PFSK-1 (cell line): ENCODE data around the gene APRT.

Experiments
- FOXP2 ChIP-seq: optimal IDR thresholded peaks from 2 replicates; pipeline ENCODE3; 2011; ENCODE audit warnings: borderline replicate concordance, control low read depth, inconsistent platforms; ENCODE audit not compliant: insufficient read depth; ENCODE audit errors: extremely low read length, extremely low read depth
- POLR2AphosphoS5 ChIP-seq: IDR thresholded peaks from 2 replicates; pipeline ENCODE4 v1.6.1; 2012; ENCODE audit warnings: low read depth, mild to moderate bottlenecking, control low read depth, low read length, moderate library complexity
- SIN3A ChIP-seq: IDR thresholded peaks from 2 replicates; pipeline ENCODE4 v1.6.1; 2012; ENCODE audit warnings: mild to moderate bottlenecking, low read length, moderate library complexity, borderline replicate concordance; ENCODE audit not compliant: insufficient read depth
- TAF1 ChIP-seq: IDR thresholded peaks from 2 replicates; pipeline ENCODE4 v1.6.1; 2012; ENCODE audit warnings: low read length, control low read depth, borderline replicate concordance; ENCODE audit not compliant: insufficient read depth
- TF ChIP-seq, protein P1 (sequence below), 2 experiments: IDR thresholded peaks; 2 replicates each; pipeline versions ENCODE4 v1.6.1 to v1.8.0; 2011 to 2012; ENCODE audit warnings: low read depth in 2 of 2, low read length in 2 of 2, control low read depth in 1 of 2, inconsistent platforms in 1 of 2, mild to moderate bottlenecking in 1 of 2, moderate library complexity in 1 of 2; ENCODE audit not compliant: insufficient read depth in 1 of 2

APRT gene

GRCh38 chr16:88816736-88817535 is 5.2 kb upstream of the APRT start:
- TF ChIP-seq POLR2AphosphoS5, result no peak
- TF ChIP-seq SIN3A, result no peak
- TF ChIP-seq FOXP2, result no peak
- TF ChIP-seq, protein P1, sequence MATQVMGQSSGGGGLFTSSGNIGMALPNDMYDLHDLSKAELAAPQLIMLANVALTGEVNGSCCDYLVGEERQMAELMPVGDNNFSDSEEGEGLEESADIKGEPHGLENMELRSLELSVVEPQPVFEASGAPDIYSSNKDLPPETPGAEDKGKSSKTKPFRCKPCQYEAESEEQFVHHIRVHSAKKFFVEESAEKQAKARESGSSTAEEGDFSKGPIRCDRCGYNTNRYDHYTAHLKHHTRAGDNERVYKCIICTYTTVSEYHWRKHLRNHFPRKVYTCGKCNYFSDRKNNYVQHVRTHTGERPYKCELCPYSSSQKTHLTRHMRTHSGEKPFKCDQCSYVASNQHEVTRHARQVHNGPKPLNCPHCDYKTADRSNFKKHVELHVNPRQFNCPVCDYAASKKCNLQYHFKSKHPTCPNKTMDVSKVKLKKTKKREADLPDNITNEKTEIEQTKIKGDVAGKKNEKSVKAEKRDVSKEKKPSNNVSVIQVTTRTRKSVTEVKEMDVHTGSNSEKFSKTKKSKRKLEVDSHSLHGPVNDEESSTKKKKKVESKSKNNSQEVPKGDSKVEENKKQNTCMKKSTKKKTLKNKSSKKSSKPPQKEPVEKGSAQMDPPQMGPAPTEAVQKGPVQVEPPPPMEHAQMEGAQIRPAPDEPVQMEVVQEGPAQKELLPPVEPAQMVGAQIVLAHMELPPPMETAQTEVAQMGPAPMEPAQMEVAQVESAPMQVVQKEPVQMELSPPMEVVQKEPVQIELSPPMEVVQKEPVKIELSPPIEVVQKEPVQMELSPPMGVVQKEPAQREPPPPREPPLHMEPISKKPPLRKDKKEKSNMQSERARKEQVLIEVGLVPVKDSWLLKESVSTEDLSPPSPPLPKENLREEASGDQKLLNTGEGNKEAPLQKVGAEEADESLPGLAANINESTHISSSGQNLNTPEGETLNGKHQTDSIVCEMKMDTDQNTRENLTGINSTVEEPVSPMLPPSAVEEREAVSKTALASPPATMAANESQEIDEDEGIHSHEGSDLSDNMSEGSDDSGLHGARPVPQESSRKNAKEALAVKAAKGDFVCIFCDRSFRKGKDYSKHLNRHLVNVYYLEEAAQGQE (IDR thresholded peaks at IDR 0.05; ENCODE audit: insufficient read depth in 1 of 2, low read depth in 2 of 2, low read length in 2 of 2), result no peak
- TF ChIP-seq TAF1, result no peak

DNA sequence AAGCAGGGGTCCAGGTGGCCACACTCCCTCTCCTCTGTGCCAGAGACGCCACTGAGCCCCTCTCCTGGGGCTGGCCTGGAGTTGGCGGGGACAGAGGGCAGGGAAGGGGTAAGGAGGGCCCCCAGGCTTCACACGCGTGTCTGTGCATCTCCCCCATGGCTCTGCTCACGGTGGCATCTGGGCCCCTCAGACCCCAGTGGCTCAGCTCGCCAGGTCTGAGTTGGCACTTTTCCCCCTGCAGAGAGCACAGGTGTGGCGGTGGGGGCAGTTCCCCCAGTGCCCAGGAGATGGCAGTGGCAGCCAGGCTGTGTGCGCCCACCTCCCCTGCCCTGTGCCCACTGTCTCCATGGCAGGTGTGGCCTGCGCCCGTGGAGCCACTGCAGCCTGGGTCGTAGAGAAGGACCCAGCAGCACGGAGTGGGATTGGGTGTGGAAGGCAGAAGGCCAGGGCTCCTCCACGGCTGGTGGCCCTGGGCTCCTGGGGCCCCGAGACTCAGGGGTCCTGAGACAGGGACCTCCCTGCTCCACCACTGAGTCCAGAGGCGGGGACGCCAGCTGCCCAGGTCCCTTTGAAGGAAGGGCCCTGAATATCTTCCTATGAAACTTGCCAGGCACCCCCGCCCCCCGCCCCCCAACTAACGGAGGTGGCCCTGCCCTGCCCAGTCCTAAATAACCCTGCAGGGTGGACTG is 4.3 kb upstream of the APRT start:
- TF ChIP-seq SIN3A (no peak), FOXP2 (no peak), TAF1 (no peak), POLR2AphosphoS5 (no peak)
- TF ChIP-seq, protein P1 (IDR thresholded peaks at IDR 0.05; ENCODE audit: insufficient read depth in 1 of 2, low read depth in 2 of 2, low read length in 2 of 2), result no peak

- no peak for TF ChIP-seq TAF1
- TF ChIP-seq FOXP2, result no peak
- no peak for TF ChIP-seq POLR2AphosphoS5
- TF ChIP-seq SIN3A, result no peak
- TF ChIP-seq, protein P1 (IDR thresholded peaks at IDR 0.05; ENCODE audit: insufficient read depth in 1 of 2, low read depth in 2 of 2, low read length in 2 of 2), result no peak
Measured at GRCh38 chr16:88815227-88815626, 3.5 kb upstream of the APRT start.

- TF ChIP-seq SIN3A (no peak), POLR2AphosphoS5 (no peak), FOXP2 (no peak), TAF1 (no peak)
- TF ChIP-seq, protein P1 (IDR thresholded peaks at IDR 0.05; ENCODE audit: insufficient read depth in 1 of 2, low read depth in 2 of 2, low read length in 2 of 2), result no peak
Measured at GRCh38 chr16:88814144-88814502, 2.4 kb upstream of the APRT start.
